HG02763 (cell line): ENCODE results near the gene NELL2.
"Not testable (repeated sequence)": the region's sequence is repeated elsewhere in the genome, so short reads cannot be mapped to it uniquely, and the experiment has no call there.

Experiments
- ATAC-seq: cut with Tn5 transposase; IDR thresholded peaks from one replicate; pipeline ENCODE4 v1.9.1; 2021; ENCODE audit warnings: mild to moderate bottlenecking, moderate library complexity; ENCODE audit not compliant: unreplicated experiment

Gene NELL2

DNA sequence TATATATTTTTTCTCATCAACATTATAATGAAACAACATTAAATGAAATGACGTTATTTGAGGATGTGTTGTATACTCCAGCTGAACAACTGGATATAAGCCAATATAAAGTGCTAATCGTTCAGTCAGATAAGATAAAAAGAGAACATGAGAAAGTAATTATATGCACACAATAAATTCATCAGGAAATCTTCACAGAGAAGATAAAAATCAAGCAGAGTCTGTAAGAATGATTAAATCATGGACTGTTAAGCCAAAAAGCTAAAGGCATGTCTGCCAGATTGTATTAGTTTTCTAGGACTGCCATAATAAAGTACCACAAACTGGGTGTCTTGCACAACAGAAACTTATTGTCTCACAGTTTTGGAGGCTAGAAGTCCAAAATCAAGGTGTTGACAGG lies 178.6 kb downstream of the NELL2 start:
- ATAC-seq: no peak

DNA sequence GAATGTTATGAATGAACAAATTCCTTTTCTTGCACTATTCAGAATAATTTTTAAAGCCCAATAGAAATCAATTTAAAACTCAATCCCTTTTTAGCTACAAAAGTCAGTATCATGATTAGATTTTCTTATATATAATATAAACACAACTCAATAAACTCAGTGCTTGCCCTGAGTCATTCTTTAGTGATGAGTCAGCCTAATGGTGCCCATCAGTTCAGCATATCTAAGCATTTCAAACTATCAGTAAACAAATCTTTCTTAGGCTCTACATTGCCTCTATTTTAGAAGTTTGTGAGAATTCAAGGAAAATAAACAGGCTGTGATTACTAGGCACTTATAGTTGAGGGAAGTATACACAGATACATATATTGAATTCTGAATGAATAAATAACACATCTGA lies 179.6 kb downstream of the NELL2 start:
- ATAC-seq: no peak

GRCh38 chr12:44694017-44694416 lies 182.1 kb downstream of the NELL2 start:
- no peak for ATAC-seq

DNA sequence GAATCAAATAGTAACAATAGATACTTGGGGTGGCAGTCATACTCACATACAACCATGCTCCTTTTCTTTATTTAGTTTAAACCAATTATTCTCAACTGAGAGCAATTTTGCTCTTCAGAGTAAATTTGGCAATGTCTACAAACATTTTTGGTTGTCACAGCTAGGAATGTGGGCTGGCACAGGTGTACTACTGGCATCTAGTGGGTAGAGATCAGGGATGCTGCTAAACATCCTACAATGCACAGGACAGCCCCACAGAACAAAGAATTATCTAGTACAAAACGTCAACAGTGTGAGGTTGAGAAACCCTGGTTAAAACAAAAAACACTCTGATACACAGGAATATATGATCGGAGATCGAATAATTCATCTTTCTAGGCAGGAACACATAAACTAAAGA lies 186.5 kb downstream of the NELL2 start:
- no peak for ATAC-seq

DNA sequence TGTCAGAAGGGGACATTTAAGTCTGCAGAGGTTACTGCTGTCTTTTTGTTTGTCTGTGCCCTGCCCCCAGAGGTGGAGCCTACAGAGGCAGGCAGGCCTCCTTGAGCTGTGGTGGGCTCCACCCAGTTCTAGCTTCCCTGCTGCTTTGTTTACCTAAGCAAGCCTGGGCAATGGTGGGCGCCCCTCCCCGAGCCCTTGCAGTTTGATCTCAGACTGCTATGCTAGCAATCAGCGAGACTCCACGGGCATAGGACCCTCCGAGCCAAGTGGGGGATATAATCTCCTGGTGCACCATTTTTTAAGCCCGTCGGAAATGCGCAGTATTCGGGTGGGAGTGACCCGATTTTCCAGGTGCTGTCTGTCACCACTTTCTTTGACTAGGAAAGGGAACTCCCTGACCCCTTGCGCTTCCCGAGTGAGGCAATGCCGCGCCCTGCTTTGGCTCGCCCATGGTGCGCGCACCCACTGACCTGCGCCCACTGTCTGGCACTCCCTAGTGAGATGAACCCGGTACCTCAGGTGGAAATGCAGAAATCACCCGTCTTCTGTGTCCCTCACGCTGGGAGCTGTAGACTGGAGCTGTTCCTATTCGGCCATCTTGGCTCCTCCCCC lies 189.2 kb downstream of the NELL2 start:
- ATAC-seq: not testable (repeated sequence)

DNA sequence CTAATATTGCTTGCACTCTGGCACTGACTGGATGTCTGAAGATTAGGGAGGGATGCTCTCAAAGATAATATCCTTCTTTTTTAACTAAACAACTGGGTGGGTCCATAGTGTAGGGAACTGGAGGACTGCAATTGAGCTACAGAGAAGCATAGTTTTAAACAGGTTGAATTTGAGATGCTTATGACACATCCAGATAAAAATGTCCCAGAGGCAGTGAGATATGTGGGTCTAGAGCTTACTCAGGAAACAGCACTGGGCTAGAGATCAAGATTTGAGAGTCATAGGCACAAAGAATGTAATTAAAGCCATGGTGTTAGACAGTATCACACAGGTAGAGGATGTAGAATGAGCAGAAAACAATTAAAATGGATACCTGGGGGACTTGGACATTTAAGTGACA lies 198.4 kb downstream of the NELL2 start:
- no peak for ATAC-seq

- ATAC-seq: no peak
These were observed 201.2 kb downstream of the NELL2 start for GRCh38 chr12:44674875-44675274.

- no peak for ATAC-seq
These were observed 202.3 kb downstream of the NELL2 start for GRCh38 chr12:44673811-44674210.

- ATAC-seq: no peak
These were observed 204.1 kb downstream of the NELL2 start for GRCh38 chr12:44672042-44672441.

GRCh38 chr12:44668443-44668842 lies 207.7 kb downstream of the NELL2 start:
- no peak for ATAC-seq

DNA sequence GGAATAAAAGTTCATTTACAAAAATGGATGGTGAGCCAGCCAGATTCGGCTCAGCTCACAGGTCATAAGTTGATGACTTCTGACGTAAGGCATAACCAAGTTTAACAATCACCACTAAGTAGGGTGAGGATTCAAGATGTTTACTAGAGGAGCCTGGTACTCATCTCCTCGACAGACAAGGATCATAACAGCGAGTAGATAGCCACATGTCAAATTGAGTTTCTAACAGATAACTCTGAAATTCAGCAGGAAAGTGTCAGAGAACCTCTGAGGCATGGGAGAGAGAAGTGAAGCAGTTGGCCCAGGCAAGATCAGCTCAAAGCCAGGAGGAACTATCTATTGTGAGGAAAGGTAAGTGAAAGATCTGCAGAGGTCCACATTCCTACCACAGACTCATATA lies 208.7 kb downstream of the NELL2 start:
- no peak for ATAC-seq

DNA sequence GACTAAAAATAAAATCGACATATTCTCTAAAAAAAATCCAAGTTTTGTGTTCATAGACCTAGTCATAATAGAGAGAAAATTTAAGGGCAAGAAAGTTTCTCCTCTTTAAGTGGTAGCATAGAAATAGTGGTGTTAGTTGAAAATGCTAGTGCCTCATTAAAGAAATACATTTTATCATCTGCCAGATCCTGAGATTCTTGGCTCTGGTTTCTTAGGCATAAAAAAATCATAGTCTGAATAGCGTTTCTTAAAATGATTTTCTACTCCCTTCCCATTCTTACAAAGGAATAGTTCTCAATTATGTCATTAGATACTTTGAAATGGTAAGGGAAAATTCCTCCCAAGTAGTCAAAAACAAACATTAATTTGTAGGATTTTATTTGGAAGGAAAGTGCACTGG lies 212.8 kb downstream of the NELL2 start:
- no peak for ATAC-seq

DNA sequence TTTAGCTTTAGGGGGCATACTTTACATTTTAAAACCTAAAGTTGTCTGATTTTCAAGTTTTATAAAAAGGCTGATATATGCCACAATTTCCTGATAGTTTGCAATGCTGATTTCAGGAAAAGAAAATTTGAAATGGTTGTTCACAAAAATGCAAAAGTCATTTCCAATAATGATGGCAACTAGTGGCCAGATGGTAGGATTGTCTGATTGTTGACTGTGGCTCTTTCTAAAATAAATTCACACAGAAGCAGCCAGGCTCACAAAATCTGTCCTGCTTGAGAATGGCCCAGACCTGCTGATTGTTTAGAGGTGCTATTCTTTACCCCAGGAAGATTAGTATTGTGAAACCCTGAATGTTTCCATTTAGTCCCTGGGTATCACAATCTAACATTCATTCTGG lies 220.3 kb downstream of the NELL2 start:
- no peak for ATAC-seq

DNA sequence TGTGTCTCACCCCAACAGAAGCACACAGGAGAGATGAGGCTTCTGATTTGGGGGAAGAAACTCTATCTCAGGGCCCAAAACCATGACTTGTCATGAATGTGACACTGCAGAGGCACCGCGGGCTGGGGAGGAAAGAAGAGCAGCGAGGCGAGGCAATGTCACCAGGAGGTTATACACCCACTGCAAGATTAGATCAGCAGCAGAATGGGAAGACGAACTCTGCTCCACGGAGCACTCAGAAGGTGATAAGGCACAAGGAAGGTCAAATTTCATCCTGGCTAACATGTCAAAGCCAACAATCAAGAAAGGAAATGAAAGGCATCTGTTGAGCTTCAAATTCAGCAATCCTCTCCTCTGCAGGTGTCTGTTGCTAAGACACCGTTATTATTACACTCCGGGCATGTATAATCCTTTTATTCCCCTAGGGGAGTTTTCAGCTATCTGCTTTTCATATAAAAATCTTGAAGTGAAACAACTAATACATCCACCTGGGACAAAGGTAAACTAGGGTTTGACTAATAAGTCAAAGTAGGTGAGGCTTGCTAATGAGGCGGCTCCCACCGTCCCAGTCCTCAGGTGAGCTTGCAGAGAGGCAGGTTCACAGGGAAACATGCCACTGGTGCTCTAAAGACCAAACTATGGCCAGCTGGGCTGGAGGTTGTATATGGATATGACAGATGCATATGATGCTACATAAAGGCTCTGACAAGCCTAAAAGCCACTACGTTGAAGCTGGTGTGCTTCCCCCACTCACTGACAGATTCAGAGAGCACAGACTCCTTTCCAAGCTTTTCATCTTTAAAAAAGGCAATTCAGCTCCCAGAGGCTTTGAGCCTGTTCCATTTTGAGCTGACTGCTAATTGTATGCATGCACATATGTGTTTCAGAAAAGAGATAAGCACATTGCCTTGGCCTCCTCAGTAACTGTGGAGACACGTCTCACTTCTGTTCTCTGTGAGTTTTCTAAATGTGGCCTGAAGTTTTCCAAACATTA lies 221.2 kb downstream of the NELL2 start:
- no peak for ATAC-seq

DNA sequence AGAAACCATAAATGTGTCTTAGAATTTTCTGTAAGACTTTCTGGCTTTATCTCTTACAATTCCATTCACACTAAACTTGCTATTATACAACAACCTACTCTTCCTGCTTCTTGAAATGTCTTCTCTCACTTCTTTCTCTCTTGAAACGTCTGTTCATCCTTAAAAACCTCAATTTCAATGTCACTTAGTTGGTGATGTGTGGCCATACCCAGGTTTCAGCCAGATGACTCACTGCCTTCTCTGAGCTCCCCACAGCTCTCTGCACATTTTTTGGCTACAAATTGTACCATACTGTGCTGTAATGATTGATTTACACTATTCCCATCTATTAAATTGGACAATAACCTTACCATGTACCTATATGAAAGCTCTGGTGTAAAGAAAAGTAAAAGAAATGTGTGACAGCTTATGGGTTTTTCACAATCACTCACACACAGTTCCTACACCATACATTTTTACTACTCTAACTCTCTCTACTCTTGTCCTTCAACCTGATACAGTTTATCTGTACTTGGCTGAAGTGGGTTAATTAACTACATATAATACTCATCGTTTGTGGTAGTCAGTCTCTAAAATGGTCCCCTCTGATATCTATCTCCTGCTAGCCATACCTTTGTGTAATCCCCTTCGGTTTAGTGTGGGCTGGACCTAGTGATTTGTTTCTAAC lies 222.1 kb downstream of the NELL2 start:
- no peak for ATAC-seq

DNA sequence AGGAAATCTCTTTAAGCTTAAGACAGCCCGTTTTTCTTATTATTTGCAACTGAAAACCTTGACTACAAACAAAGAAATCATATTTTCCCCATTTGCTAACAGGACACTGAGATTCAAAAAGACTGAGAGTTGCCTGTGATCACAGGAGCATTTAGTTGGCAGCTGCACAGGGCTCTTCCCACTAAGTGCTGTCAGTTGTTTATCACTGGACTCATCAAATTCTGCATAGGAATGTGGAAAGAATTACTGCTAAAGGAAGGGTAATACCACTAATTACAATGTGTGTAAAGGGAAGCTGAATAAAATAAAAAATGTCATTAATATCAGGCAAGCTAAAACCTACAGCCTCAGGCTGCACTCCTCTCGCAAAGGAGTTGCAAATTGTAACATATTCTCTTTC lies 226.4 kb downstream of the NELL2 start:
- no peak for ATAC-seq

DNA sequence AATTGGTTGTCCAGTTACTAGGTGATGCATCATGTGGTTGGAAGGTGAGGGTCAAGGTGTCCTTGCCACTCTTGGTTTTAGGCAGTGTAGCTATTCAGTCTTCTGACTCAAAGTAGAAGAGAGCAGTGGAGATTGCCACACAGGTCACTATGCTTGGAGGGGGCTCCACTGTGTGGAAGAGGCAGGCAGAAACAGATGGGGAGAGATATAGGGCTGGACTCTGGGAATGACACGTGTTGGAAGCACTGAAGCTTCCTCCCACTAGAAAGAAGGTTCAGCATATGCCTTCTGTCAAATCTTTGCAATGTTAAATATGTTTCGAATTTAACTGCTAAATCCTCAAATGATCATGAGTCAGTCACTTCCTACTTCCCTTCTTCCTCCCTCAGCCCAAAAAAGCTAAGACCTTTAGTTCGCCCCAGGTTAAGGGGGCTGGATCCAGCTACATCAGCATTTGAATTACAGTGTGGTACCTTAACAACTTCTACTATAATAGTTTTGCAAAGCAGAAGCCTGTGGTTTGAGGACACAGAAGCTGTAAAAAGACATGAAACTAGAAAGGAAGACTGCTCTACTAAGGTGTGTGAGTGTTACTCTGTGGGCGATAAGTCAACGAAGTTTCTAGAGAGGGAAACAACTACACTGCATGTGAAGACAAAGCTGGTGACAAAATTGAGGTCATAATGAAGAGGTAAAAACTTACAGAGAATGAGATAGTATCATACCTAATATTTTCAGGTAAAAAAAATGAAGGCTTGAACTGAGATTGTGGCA lies 228.0 kb downstream of the NELL2 start:
- no peak for ATAC-seq

GRCh38 chr12:44640427-44641190 lies 235.5 kb downstream of the NELL2 start:
- ATAC-seq: no peak

DNA sequence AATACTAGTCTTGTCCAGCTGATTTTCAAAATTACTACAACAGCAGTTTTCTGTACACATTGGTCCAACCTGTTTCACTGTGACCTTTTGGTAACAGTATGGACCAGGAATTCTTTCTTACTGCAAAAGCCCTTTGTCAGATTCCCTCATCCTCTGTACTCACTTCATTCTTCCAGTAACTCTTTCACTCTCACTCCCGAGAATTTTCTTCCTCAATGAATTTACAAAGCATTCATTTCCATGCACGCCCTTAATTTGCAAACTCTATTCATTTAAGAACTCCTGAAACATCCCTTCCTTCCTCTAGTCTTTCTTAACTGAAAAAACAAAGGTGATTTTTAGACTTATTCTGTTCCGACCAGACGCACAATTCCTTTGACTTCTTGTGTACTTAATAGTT lies 238.2 kb downstream of the NELL2 start:
- no peak for ATAC-seq

DNA sequence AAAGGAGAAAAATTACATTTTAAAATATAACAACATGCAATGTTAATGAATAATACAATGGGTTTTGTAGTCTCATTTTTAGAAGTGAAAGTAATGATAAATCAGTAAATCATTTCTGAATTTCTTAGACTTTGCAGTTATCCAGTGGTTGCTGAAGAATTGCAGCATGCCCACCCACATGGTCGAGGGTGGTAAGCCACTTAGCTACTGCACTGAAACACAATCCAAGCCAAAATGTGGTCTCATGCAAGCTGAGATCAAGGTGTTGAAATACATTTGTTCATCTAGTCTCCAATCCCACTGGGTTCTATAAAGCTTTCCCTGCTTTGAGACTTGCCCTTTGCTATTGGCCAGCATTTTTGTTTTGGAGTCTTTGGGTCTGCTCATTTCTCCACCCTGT lies 247.9 kb downstream of the NELL2 start:
- ATAC-seq: no peak
